GM12864 (cell line): ENCODE results near the gene SOX10.

Source experiments
- DNase-seq: peaks from one replicate; pipeline ENCODE4 v3.0.0-alpha.2; 2011; ENCODE audit warnings: low read depth
- H3K4me3 ChIP-seq: 2 replicates; pipeline ENCODE4 v1.5.1; 2011; ENCODE audit warnings: mild to moderate bottlenecking, low read depth, low read length, control low read depth
- TF ChIP-seq, protein P1 (sequence below): IDR thresholded peaks from 2 replicates; pipeline ENCODE4 v1.5.1; 2011; ENCODE audit warnings: low read depth, mild to moderate bottlenecking, moderate library complexity, low read length, control low read depth, inconsistent platforms; ENCODE audit errors: missing control alignments

Gene SOX10

DNA sequence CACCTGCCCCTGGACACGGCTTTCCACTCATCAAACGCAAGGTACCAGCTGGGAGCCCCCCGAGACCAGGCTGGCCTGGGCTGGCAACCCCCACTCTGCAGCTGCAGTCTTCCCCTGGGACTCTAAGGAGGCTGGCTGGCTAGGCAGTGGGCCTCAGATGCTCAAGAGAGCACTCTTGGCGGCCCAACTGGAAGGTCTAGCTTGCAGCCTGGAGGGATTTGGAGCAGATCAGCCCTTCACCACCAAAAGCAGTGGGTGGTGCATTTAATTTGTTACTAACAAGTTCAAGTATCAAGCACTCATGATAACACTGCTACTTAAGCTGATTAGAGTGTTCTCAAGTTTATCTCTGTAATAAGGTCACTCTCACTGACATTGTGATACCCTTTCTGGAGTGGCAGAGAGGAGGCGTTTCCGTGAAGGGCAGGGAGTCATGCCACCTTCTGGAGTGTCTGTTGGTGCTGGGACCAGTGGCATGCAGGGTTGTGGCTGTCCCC lies 52.4 kb downstream of the SOX10 start:
- H3K4me3 ChIP-seq: no peak overlapping the region
- no peak for DNase-seq
- TF ChIP-seq, protein P1, sequence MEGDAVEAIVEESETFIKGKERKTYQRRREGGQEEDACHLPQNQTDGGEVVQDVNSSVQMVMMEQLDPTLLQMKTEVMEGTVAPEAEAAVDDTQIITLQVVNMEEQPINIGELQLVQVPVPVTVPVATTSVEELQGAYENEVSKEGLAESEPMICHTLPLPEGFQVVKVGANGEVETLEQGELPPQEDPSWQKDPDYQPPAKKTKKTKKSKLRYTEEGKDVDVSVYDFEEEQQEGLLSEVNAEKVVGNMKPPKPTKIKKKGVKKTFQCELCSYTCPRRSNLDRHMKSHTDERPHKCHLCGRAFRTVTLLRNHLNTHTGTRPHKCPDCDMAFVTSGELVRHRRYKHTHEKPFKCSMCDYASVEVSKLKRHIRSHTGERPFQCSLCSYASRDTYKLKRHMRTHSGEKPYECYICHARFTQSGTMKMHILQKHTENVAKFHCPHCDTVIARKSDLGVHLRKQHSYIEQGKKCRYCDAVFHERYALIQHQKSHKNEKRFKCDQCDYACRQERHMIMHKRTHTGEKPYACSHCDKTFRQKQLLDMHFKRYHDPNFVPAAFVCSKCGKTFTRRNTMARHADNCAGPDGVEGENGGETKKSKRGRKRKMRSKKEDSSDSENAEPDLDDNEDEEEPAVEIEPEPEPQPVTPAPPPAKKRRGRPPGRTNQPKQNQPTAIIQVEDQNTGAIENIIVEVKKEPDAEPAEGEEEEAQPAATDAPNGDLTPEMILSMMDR: no peak

DNA sequence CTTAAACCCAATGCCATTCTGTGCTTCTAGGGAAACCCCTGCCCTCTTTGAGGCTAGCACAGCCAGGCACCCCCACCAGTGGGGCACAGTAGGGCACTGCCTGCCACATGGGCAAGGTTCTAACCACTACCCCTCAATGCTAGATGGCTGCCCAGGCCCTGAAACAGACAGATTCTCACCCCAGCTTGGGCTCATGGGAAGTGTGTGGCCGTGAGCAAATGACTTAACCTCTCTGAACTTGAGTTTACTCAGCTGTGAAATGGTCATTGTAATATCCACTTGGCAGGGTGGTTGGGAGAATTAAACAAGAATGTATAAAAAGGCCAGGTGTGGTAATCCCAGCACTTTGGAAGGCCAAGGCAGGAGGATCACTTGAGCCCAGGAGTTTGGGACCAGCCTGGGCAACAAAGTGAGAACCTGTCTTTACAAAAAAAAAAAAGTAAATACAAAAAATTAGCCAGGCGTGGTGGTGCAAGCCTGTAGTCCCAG lies 53.4 kb downstream of the SOX10 start:
- DNase-seq: no peak
- no peak overlapping the region for H3K4me3 ChIP-seq
- TF ChIP-seq, protein P1: no peak

- no peak for DNase-seq
- TF ChIP-seq, protein P1: peak; percentile 58
- H3K4me3 ChIP-seq: no peak overlapping the region
Observed at GRCh38 chr22:37930270-37930951, 53.9 kb downstream of the SOX10 start.

- no peak for DNase-seq
- no peak overlapping the region for H3K4me3 ChIP-seq
- TF ChIP-seq, protein P1: no peak
Observed at GRCh38 chr22:37929390-37929789, 55.0 kb downstream of the SOX10 start.

DNA sequence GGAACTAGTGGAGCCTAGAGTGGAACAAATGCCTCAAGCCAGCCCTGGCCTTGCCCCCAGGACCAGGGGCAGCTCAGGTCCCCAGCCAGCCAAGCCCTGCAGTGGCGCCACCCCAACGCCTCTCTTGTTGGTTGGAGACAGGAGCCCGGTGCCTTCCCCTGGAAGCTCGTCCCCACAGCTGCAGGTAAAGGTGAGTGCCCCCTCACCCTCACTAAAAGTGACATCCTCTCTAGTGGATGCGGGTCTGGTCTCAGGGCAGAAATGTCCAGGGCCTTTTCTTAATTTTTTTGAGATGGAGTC lies 56.8 kb downstream of the SOX10 start:
- TF ChIP-seq, protein P1: no peak
- no peak overlapping the region for H3K4me3 ChIP-seq
- no peak for DNase-seq

DNA sequence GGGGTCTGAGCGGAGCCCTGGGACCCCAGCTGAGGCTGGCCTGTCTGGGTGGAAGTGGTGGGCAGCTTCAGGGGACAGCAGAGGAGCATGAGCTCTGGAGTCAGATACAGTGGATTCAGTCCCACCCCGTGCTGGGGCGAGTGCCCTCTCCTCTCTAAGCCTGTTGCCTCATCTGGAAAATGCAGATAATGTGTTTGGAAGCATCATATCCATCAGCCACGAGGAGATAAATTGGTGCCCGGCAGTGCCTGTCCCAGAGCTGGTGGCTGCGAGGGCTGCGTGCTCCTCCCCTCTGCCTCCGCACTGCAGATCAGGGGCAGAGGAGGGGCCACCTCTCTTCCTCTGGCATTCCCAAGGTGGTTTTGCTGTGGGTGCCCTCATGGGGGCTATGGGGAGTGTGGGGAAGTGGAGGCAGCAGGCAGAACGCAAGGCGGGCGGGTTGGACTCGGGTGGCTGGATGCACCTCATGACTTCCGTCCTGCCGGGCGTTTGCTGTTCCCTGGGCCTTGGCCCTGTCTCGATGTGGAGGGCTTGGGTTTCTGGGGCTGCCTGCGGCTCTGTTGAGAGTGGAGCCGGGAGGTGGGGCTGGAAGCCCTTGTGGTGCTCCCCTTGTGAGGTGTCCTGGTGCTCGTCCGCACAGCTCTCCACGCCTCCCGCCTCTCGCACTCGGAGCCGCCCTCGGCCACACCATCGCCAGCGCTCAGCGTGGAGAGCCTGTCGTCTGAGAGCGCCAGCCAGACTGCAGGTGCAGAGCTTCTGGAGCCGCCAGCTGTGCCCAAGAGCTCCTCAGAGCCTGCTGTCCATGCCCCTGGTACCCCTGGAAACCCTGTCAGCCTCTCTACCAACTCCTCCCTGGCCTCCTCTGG lies 57.4 kb downstream of the SOX10 start:
- DNase-seq: no peak
- H3K4me3 ChIP-seq: no peak overlapping the region
- TF ChIP-seq, protein P1: no peak
